Activated CD4-positive, CD25-positive, alpha-beta regulatory T cell treated with anti-CD3 and anti-CD28 coated beads, Interleukin-2, amount 50 U/mL, for 16 hours (primary cell): ENCODE data around the gene MESP1.

Experiments
- DNase-seq: peaks from one replicate; pipeline ENCODE4 v3.0.0-alpha.2; 2020; ENCODE audit warnings: low read depth, low spot score

MESP1 gene

GRCh38 chr15:89758981-89759380, 7.9 kb upstream of the MESP1 start:
- DNase-seq, result no peak

DNA sequence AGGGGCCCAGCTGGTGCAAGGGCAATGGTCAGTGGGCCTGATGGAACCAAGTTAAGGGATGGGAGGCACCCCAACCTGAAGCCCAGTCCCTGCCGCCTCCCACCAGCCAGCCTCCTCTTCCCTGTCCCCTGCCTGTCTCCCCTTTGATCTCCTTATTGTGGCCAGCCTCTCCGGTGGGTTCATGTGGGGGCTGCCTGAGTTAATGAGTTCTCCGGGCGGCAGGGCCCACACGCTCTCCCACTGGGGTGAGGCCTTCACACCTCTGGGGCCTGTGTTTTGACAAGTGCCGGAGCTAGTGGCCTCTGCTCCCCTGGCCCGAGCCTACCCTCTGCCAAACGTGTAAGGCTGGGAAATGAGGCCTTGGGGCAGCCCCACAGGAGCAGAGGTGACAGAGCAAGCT, 7.2 kb upstream of the MESP1 start:
- no peak for DNase-seq

DNA sequence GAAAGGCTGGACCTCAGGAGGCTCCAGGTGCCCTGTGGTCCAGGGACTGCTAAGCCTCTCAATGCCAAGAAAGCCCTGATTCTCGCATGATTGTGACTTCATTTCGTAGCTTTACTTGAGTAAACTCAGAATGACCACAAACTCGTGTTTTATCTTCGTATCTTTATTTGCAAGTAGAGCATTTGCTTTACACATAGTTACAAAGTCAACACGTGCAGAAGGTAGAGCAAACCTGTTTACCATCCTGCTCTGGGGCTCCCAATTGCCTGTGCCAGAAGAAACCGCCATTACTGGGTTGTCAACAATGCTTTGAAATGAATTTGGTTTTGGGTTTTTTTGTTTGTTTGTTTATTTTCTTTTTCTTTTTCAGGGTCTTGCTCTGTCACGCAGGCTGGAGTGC, 5.8 kb upstream of the MESP1 start:
- no peak for DNase-seq

- no peak for DNase-seq
Measured at GRCh38 chr15:89755701-89756100, 4.7 kb upstream of the MESP1 start.

DNA sequence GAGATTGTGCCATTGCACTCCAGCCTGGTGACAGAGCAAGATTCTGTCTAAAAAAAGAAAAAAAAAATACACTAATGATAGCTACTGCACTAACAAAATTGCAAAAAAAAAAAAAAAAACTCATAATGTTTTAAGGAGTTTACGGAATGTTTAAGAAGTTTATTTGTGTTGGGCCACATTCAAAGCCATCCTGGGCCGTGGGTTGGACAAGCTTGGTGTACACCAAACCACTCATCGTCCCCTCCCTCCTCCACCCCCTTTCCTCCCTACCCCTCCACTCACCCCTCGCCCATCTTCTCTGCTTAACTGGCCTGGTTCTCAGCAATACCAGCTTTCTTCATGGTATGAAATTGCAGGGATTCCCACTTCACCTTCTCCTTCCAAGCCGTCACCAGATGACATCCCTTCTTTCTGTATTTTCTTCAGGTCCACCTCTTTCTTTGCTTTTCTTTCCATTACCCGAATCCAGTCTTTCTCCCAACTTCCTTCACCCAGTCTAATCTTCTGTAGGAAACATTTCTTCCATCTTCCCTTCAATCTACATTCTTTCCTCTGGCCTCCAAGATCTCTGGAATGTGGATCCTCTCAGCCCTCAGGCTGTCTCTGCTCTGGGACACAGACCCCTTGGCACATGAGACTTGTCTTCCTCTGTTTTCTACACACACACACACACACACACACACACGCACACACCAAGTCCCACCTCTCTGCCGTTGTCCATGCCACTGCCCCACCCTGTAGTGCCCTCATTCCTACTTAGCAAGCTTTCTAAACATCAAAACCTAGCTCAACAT, 3.5 kb upstream of the MESP1 start:
- DNase-seq, result no peak

GRCh38 chr15:89753855-89754254, 2.8 kb upstream of the MESP1 start:
- no peak for DNase-seq

DNA sequence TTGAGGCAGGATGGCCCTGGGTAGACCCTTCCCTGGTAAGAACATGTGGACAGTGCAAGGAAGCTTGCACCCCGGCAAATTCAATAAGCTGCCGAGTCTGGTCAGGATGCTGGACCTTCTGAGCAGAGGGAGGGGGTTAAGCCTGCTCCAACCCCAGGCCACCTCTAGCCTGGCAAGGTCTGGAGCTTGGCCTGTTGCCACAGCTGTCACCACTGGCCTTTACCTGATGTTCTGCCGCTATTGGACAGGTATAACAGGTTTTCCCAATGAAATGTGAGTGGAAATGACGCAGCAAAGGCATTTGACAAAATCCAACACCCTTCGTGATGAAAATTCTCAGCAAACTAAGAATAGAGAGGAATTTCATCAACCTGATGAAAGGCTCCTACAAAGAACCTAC, 699 bp upstream of the MESP1 start:
- DNase-seq, result no peak

DNA sequence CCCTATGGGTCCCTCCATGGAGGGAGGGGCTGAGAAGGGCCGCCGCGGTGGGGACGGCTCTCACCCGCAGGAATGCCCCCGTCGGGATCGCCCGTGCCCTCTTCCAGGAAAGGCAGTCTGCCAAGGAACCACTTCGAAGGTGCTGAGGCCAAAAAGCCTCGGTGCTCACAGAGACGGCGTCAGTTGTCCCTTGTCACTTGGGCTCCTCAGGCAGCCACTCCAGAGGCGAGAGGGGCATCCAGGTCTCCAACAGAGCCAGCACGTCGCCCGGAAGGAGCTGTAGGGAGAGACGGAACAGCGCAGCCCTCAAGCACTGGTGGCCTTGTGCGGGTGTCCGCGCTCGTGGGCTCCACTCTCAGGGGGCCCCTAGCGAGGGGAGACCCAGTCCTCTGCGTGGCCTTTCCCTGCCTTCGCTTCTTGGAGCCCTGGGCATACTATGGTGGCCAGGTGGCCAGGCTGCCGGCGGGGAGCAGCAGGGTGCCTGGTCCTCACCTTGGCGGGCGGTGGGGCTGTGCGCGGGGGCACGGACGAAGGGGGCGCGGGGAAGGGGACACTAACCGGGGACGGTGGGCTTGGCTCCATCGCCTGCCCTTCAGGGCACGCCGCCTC, 994 bp downstream of the MESP1 start:
- no peak for DNase-seq

GRCh38 chr15:89749526-89749925, 1.5 kb downstream of the MESP1 start:
- no peak for DNase-seq

GRCh38 chr15:89749054-89749453, 2.0 kb downstream of the MESP1 start:
- no peak for DNase-seq

- DNase-seq, result no peak
Measured at GRCh38 chr15:89747708-89748682, 3.1 kb downstream of the MESP1 start.

- DNase-seq, result no peak
Measured at GRCh38 chr15:89746386-89746780, 4.7 kb downstream of the MESP1 start.

GRCh38 chr15:89745768-89746167, 5.3 kb downstream of the MESP1 start:
- DNase-seq, result no peak

DNA sequence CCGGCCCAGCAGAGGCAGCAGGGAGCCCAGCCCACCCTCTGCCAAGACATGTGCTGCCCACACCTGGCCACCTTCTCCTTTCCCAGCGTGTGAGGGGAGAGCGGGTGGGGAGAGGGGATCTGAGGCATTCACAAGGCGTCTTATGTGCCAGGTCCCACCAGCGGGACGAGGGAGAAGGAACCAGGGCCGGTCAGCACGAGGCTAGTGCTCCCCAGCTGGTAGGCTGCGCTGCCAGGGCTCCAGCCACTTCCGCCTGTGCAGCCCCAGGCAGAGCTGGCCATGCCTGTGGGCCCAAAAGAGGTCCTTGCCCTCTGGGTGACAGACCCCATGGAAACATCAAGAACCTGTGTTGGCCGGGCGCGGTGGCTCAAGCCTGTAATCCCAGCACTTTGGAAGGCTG, 5.9 kb downstream of the MESP1 start:
- DNase-seq, result no peak

DNA sequence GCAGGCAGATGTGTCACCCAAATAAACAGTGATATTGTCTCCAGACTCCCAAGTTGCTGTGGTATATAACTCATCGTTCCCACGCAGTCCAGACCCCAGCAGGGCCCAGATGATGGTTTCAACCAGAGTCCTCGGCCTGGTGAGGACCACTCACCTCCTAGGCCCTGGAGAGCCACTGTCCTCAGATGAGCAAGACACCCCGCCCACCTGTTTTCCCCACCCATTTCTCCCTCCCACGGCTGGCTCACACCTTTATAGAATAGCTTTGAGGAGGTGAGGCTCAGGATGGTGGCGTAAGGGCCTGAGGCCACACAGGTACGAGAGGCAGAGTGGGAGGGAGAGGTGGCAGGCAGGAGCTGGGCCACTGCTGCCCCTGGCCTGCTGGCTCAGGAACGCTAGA, 7.5 kb downstream of the MESP1 start:
- DNase-seq, result no peak

GRCh38 chr15:89743011-89743410, 8.0 kb downstream of the MESP1 start:
- DNase-seq, result no peak

DNA sequence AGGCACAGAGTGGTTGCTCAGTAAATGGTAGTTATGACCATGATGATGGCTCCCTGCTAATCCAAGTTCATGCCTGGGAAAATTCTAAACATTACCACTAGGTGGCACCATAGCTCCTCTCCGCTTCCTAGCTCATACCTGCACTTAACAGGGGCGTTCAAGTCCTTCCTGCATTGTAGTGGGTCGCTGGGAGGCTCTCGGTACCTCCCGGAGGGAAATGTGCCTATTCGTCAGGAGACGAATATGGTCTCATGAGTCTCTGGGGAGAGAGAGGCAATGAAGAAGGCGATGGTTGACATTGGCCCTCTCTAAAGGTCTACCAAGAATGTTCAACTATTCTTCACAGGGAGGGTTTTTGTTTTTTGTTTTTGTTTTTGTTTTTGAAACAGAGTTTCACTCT, 10.9 kb downstream of the MESP1 start:
- DNase-seq, result peak; percentile 35

GRCh38 chr15:89735773-89736172, 15.3 kb downstream of the MESP1 start:
- DNase-seq, result no peak

- no peak for DNase-seq
Measured at GRCh38 chr15:89732451-89733172, 18.4 kb downstream of the MESP1 start.

- no peak for DNase-seq
Measured at GRCh38 chr15:89731275-89731674, 19.8 kb downstream of the MESP1 start.

DNA sequence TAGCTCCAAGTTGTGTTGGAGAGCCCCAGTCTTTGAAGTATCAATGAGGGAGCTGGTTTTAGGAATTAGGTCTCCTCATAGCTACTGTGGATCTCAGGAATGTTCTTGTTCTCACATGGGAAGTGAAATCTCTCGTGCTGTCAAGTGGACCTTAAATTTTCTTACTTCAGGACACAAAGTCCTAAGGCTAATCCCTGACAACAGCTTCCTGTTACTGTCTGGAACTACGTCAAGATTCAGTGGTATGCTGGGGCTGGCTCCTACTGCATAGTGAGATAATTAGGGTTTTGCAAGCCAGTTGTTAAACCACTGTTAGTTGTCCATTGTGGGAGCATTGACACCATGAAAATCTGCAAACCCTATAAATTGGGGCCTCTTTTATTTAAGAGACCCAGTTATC, 22.8 kb downstream of the MESP1 start:
- DNase-seq, result no peak

DNA sequence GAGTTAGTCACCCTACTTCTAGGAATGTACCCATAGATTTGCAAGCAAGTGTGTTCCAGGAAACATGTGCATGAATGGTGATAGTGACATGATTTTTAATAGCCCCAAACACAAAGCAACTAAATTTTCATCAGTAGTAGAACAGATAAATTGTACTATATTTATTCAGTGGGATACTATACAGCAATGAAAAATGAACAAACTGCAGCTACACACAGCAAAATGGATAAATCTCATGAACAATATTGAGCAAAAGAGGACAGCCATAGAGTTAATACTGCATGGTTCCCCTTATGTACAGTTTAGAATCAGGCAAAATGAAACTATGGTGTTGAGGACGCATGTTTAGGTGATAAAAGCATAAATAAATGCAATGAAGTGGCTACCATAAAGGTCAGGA, 26.0 kb downstream of the MESP1 start:
- DNase-seq, result no peak
